Neural cell (in vitro differentiated cells): Measurements from ENCODE around the gene ITGB3BP. TPM values are rescaled to one million over a fixed set of nuclear protein-coding genes. Genes with fewer than 3 reads are reported as not detected.

Experiments
- H2AFZ ChIP-seq: fragments of 200-600, 300-800 bp; sonication (generic), shearing (Covaris generic); 2 replicates; pipeline ENCODE4 v1.6.0; 2014; ENCODE audit warnings: low read depth, mild to moderate bottlenecking, antibody characterized with exemption, low read length, moderate library complexity
- H3F3A ChIP-seq: fragments of 200-600 bp; shearing (Covaris generic); 2 replicates; pipeline ENCODE4 v1.6.1; 2016; ENCODE audit warnings: mild to moderate bottlenecking, moderate library complexity, mixed read lengths, antibody characterized with exemption, low read length; ENCODE audit not compliant: insufficient read depth, poor library complexity, severe bottlenecking
- H3K27ac ChIP-seq: fragments of 200-600, 300-800 bp; sonication (generic), shearing (Covaris generic); 2 replicates; pipeline ENCODE4 v1.5.1; 2014; ENCODE audit warnings: mild to moderate bottlenecking, low read length, moderate library complexity
- H3K27me3 ChIP-seq: fragments of 300-800, 200-600 bp; sonication (generic), shearing (Covaris generic); 2 replicates; pipeline ENCODE4 v1.6.0; 2014; ENCODE audit warnings: mild to moderate bottlenecking, low read depth, low read length, moderate library complexity; ENCODE audit not compliant: insufficient read depth
- H3K36me3 ChIP-seq: fragments of 300-800, 200-600 bp; sonication (generic), shearing (Covaris generic); 2 replicates; pipeline ENCODE4 v1.5.1; 2014; ENCODE audit warnings: mild to moderate bottlenecking, antibody characterized with exemption, low read length, moderate library complexity; ENCODE audit not compliant: insufficient read depth
- H3K4me2 ChIP-seq: fragments of 300-800, 200-600 bp; sonication (generic), shearing (Covaris generic); 2 replicates; pipeline ENCODE4 v1.6.0; 2014; ENCODE audit warnings: mild to moderate bottlenecking, low read length
- H3K4me3 ChIP-seq: fragments of 300-800, 200-600 bp; sonication (generic), shearing (Covaris generic); 2 replicates; pipeline ENCODE4 v1.5.1; 2014; ENCODE audit warnings: mild to moderate bottlenecking, low read length, moderate library complexity
- H3K79me2 ChIP-seq: fragments of 200-600 bp; shearing (Covaris generic); replicated peaks from 2 replicates; pipeline ENCODE4 v1.6.0; 2014; ENCODE audit warnings: mild to moderate bottlenecking, low read length, moderate library complexity; ENCODE audit not compliant: insufficient read depth
- H3K9ac ChIP-seq: fragments of 300-800, 200-600 bp; sonication (generic), shearing (Covaris generic); 2 replicates; pipeline ENCODE4 v1.6.1; 2016; ENCODE audit warnings: mild to moderate bottlenecking, low read length, mixed read lengths
- H3K9me2 ChIP-seq: fragments of 200-600 bp; shearing (Covaris generic); 2 replicates; pipeline ENCODE4 v1.6.1; 2016; ENCODE audit warnings: mild to moderate bottlenecking, low read length, mixed read lengths; ENCODE audit not compliant: insufficient read depth
- H3K9me3 ChIP-seq: fragments of 200-600, 300-800 bp; sonication (generic), shearing (Covaris generic); 2 replicates; pipeline ENCODE4 v1.6.1; 2016; ENCODE audit warnings: mild to moderate bottlenecking, mixed run types, low read length, moderate library complexity, mixed read lengths
- H4K20me1 ChIP-seq: fragments of 200-600 bp; shearing (Covaris generic); 2 replicates; pipeline ENCODE4 v1.6.1; 2016; ENCODE audit warnings: mild to moderate bottlenecking, mixed run types; ENCODE audit not compliant: insufficient read depth
- CTCF ChIP-seq: fragments of 450-650 bp; IDR thresholded peaks from 2 replicates; pipeline ENCODE4 v1.5.1; 2014; ENCODE audit warnings: antibody characterized with exemption, mild to moderate bottlenecking, moderate library complexity; ENCODE audit not compliant: poor library complexity, severe bottlenecking
- EP300 ChIP-seq: fragments of 450-650 bp; conservative IDR thresholded peaks from 2 replicates; pipeline ENCODE4 v1.6.1; 2014; ENCODE audit warnings: antibody characterized with exemption, mild to moderate bottlenecking, moderate library complexity; ENCODE audit not compliant: poor library complexity, severe bottlenecking
- EZH2 ChIP-seq: fragments of 200-600, 300-800 bp; shearing (Covaris generic), sonication (generic); IDR thresholded peaks from 2 replicates; pipeline ENCODE4 v1.6.1; 2014; ENCODE audit warnings: antibody characterized with exemption, low read length, borderline replicate concordance, mild to moderate bottlenecking; ENCODE audit not compliant: insufficient read depth, poor library complexity, severe bottlenecking
- MXI1 ChIP-seq: fragments of 450-650 bp; conservative IDR thresholded peaks from 2 replicates; pipeline ENCODE4 v1.6.1; 2014; ENCODE audit warnings: antibody characterized with exemption, mild to moderate bottlenecking; ENCODE audit not compliant: poor library complexity, severe bottlenecking
- POLR2AphosphoS5 ChIP-seq: IDR thresholded peaks from 2 replicates; pipeline ENCODE4 v1.6.1; 2012
- RAD21 ChIP-seq: fragments of 450-650 bp; conservative IDR thresholded peaks from 2 replicates; pipeline ENCODE4 v1.6.1; 2014; ENCODE audit warnings: antibody characterized with exemption, mild to moderate bottlenecking, moderate library complexity
- REST ChIP-seq: IDR thresholded peaks from 2 replicates; pipeline ENCODE4 v1.6.1; 2012; ENCODE audit warnings: borderline replicate concordance
- SMC3 ChIP-seq: fragments of 450-650 bp; conservative IDR thresholded peaks from 2 replicates; pipeline ENCODE4 v1.6.1; 2014; ENCODE audit warnings: antibody characterized with exemption, mild to moderate bottlenecking, moderate library complexity; ENCODE audit not compliant: poor library complexity
- TAF1 ChIP-seq: IDR thresholded peaks from 2 replicates; pipeline ENCODE4 v1.6.1; 2012; ENCODE audit warnings: low read depth
- polyA plus RNA-seq: library from polyadenylated mRNA; depleted of rRNA; stranded (reverse); fragments of >200 nt; gene quantifications from 2 replicates; pipeline ENCODE4 v1.2.3, GENCODE V29; 2014

The ITGB3BP gene
- polyA plus RNA-seq, 1 donor from 2014 or later: 29.0 TPM

GRCh38 chr1:63405021-63405420 lies 118.0 kb downstream of the ITGB3BP start:
- peaks cover 4% of the 10 kb centered on the region for H3K36me3 ChIP-seq

GRCh38 chr1:63403386-63403785 lies 119.6 kb downstream of the ITGB3BP start:
- peaks cover 4% of the 10 kb centered on the region for H3K36me3 ChIP-seq
- H3K27me3 ChIP-seq: no peaks in the 10 kb centered on the region
- H3F3A ChIP-seq: no peaks in the 10 kb centered on the region
- no peaks in the 10 kb centered on the region for H4K20me1 ChIP-seq
- no peak overlapping the region for H3K27ac ChIP-seq
- H3K79me2 ChIP-seq: no peaks in the 10 kb centered on the region
- H3K4me2 ChIP-seq: no peak overlapping the region
- H3K9me2 ChIP-seq: no peaks in the 10 kb centered on the region
- no peak overlapping the region for H2AFZ ChIP-seq
- H3K4me3 ChIP-seq: no peak overlapping the region
- no peaks in the 10 kb centered on the region for H3K9me3 ChIP-seq
- H3K9ac ChIP-seq: no peak overlapping the region
- no peak for TF ChIP-seq TAF1
- no peak for TF ChIP-seq SMC3
- no peak for TF ChIP-seq RAD21
- TF ChIP-seq MXI1: no peak
- no peak for TF ChIP-seq EP300
- TF ChIP-seq POLR2AphosphoS5: no peak
- no peak for TF ChIP-seq REST
- TF ChIP-seq EZH2: no peak

More at GRCh38 chr1:63405021-63405420, 118.0 kb downstream of the ITGB3BP start:
- no peak overlapping the region for H2AFZ ChIP-seq
- H3K9me2 ChIP-seq: no peaks in the 10 kb centered on the region
- H3K27me3 ChIP-seq: no peaks in the 10 kb centered on the region
- no peak for TF ChIP-seq REST
- TF ChIP-seq EP300: no peak
- no peak for TF ChIP-seq EZH2
- no peak for TF ChIP-seq CTCF
- TF ChIP-seq MXI1: no peak
- no peak for TF ChIP-seq TAF1
- TF ChIP-seq SMC3: no peak
- TF ChIP-seq POLR2AphosphoS5: no peak
- TF ChIP-seq RAD21: no peak
- no peak overlapping the region for H3K27ac ChIP-seq
- no peak overlapping the region for H3K4me3 ChIP-seq
- no peaks in the 10 kb centered on the region for H3K79me2 ChIP-seq
- no peak overlapping the region for H3K4me2 ChIP-seq
- no peaks in the 10 kb centered on the region for H3F3A ChIP-seq
- H3K9me3 ChIP-seq: no peaks in the 10 kb centered on the region
- no peaks in the 10 kb centered on the region for H4K20me1 ChIP-seq
- H3K9ac ChIP-seq: no peak overlapping the region
